SK-N-SH treated with all-trans-retinoic acid at 6 μM for 48 hours (cell line): Measurements from ENCODE around the gene TBCK.

Experiments used
- ARNTL ChIP-seq: fragments of 450-650 bp; formaldehyde crosslinking; IDR thresholded peaks from 2 replicates; pipeline ENCODE4 v1.5.0; 2020; ENCODE audit warnings: low read depth, mild to moderate bottlenecking, moderate library complexity, borderline replicate concordance
- RARB ChIP-seq: fragments of 250-450 bp; sonication (Bioruptor Pico); IDR thresholded peaks from 2 replicates; pipeline ENCODE4 v1.8.0; 2021; ENCODE audit warnings: mild to moderate bottlenecking, moderate library complexity
- ZC3H10 ChIP-seq: fragments of 250-450 bp; sonication (Bioruptor Pico); IDR thresholded peaks from 2 replicates; pipeline ENCODE4 v1.5.1; 2021; ENCODE audit warnings: mild to moderate bottlenecking, moderate library complexity
- ZFP3 ChIP-seq: fragments of 250-450 bp; sonication (Bioruptor Pico); IDR thresholded peaks from 2 replicates; pipeline ENCODE4 v1.5.0; 2020; ENCODE audit warnings: mild to moderate bottlenecking, moderate library complexity
- ZNF8 ChIP-seq: fragments of 450-650 bp; formaldehyde crosslinking; IDR thresholded peaks from 2 replicates; pipeline ENCODE4 v1.5.0; 2020; ENCODE audit warnings: mild to moderate bottlenecking, moderate library complexity
- TF ChIP-seq, protein P1 (sequence below): fragments of 250-450 bp; sonication (Bioruptor Pico); IDR thresholded peaks from 2 replicates; pipeline ENCODE4 v1.8.0; 2020; ENCODE audit warnings: mild to moderate bottlenecking, moderate library complexity, borderline replicate concordance
- TF ChIP-seq, protein P2 (sequence below): fragments of 250-450 bp; sonication (Bioruptor Pico); IDR thresholded peaks from 2 replicates; pipeline ENCODE4 v1.8.0; 2021; ENCODE audit warnings: low read depth, mild to moderate bottlenecking, moderate library complexity, borderline replicate concordance

DNA sequence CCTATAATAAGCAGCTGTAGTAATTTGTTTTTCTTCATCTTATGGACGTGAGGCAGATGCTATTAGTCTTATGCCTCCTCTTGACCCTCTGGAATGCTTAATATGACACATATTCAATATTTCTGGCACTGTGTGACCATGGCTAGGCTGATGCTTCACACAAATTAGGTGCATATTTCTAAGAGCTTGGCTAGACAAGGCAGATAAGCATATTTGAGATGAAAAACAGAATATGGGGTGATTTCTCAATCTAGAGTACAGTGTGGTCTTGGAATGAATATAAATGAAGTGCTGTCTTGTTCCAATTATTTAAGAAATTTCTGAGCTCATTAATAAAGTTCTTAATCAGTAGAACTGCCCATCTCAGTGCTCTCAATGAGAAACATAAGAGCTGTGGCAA, 264.5 kb downstream of the TBCK start:
- TF ChIP-seq, protein P1, sequence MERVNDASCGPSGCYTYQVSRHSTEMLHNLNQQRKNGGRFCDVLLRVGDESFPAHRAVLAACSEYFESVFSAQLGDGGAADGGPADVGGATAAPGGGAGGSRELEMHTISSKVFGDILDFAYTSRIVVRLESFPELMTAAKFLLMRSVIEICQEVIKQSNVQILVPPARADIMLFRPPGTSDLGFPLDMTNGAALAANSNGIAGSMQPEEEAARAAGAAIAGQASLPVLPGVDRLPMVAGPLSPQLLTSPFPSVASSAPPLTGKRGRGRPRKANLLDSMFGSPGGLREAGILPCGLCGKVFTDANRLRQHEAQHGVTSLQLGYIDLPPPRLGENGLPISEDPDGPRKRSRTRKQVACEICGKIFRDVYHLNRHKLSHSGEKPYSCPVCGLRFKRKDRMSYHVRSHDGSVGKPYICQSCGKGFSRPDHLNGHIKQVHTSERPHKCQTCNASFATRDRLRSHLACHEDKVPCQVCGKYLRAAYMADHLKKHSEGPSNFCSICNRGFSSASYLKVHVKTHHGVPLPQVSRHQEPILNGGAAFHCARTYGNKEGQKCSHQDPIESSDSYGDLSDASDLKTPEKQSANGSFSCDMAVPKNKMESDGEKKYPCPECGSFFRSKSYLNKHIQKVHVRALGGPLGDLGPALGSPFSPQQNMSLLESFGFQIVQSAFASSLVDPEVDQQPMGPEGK (CRISPR knock-in tag) = no peak
- no peak for TF ChIP-seq ZNF8
- no peak for TF ChIP-seq ARNTL (CRISPR knock-in tag)
- TF ChIP-seq RARB = no peak
- no peak for TF ChIP-seq ZC3H10 (CRISPR knock-in tag)
- TF ChIP-seq, protein P2, sequence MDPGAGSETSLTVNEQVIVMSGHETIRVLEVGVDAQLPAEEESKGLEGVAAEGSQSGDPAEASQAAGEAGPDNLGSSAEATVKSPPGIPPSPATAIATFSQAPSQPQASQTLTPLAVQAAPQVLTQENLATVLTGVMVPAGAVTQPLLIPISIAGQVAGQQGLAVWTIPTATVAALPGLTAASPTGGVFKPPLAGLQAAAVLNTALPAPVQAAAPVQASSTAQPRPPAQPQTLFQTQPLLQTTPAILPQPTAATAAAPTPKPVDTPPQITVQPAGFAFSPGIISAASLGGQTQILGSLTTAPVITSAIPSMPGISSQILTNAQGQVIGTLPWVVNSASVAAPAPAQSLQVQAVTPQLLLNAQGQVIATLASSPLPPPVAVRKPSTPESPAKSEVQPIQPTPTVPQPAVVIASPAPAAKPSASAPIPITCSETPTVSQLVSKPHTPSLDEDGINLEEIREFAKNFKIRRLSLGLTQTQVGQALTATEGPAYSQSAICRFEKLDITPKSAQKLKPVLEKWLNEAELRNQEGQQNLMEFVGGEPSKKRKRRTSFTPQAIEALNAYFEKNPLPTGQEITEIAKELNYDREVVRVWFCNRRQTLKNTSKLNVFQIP (CRISPR knock-in tag) = no peak
- no peak for TF ChIP-seq ZFP3
